ENCODE results near the gene SOX2. TPM values are rescaled to one million over a fixed set of nuclear protein-coding genes. Genes with fewer than 3 reads are reported as not detected.

The SOX2 gene
- not detected in 2 replicates for total RNA-seq

DNA sequence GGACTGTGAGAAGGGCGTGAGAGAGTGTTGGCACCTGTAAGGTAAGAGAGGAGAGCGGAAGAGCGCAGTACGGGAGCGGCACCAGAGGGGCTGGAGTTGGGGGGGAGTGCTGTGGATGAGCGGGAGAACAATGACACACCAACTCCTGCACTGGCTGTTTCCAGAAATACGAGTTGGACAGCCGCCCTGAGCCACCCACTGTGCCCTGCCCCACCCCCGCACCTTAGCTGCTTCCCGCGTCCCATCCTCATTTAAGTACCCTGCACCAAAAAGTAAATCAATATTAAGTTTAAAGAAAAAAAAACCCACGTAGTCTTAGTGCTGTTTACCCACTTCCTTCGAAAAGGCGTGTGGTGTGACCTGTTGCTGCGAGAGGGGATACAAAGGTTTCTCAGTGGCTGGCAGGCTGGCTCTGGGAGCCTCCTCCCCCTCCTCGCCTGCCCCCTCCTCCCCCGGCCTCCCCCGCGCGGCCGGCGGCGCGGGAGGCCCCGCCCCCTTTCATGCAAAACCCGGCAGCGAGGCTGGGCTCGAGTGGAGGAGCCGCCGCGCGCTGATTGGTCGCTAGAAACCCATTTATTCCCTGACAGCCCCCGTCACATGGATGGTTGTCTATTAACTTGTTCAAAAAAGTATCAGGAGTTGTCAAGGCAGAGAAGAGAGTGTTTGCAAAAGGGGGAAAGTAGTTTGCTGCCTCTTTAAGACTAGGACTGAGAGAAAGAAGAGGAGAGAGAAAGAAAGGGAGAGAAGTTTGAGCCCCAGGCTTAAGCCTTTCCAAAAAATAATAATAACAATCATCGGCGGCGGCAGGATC, at the start of gene SOX2:
Gene SOX2 (plus strand): TSS at position 601 of the 811 bp plus-strand sequence. CDS start 436 bp downstream, outside the sequence.

All from endothelial cell of coronary artery (primary cell).